ENCODE results near the gene MRM2. TPM values are rescaled to one million over a fixed set of nuclear protein-coding genes. Genes with fewer than 3 reads are reported as not detected.
A peak's percentile ranks its signal among the peaks of the same experiment; 100 is the strongest.

Gene MRM2
- polyA plus RNA-seq, 3 donors: 36.9 to 41.3 (median 40.2) TPM

GRCh38 chr7:2249744-2250323, 7.8 kb upstream of the MRM2 start:
- no peak for DNase-seq (ENCODE audit: low read depth in 3 of 3, low spot score in 2 of 3)

- DNase-seq (ENCODE audit: low read depth in 3 of 3, low spot score in 2 of 3): no peak
Observed at GRCh38 chr7:2248984-2249694, 7.1 kb upstream of the MRM2 start.

GRCh38 chr7:2247141-2247995, 5.4 kb upstream of the MRM2 start:
- DNase-seq (ENCODE audit: low read depth in 3 of 3, low spot score in 2 of 3): no peak

GRCh38 chr7:2245883-2246675, 4.1 kb upstream of the MRM2 start:
- DNase-seq (ENCODE audit: low read depth in 3 of 3, low spot score in 2 of 3): no peak

GRCh38 chr7:2244404-2244995, 2.5 kb upstream of the MRM2 start:
- no peak for DNase-seq (ENCODE audit: low read depth in 3 of 3, low spot score in 2 of 3)

GRCh38 chr7:2243458-2243857, 1.5 kb upstream of the MRM2 start:
- no peak for DNase-seq (ENCODE audit: low read depth in 3 of 3, low spot score in 2 of 3)

- no peak for DNase-seq (ENCODE audit: low read depth in 3 of 3, low spot score in 2 of 3)
Observed at GRCh38 chr7:2242541-2243429, 780 bp upstream of the MRM2 start.

GRCh38 chr7:2239242-2239641, 2.8 kb downstream of the MRM2 start:
- no peak for DNase-seq (ENCODE audit: low read depth in 3 of 3, low spot score in 2 of 3)

GRCh38 chr7:2237109-2237602, 4.8 kb downstream of the MRM2 start:
- DNase-seq (ENCODE audit: low read depth in 3 of 3, low spot score in 2 of 3): no peak

- no peak for DNase-seq (ENCODE audit: low read depth in 3 of 3, low spot score in 2 of 3)
Observed at GRCh38 chr7:2233926-2234325, 8.1 kb downstream of the MRM2 start.

- peak; percentile 57 to 85 (median 79) for DNase-seq (ENCODE audit: low read depth in 3 of 3, low spot score in 2 of 3)
Observed at GRCh38 chr7:2232766-2233520, 9.1 kb downstream of the MRM2 start, which contains the start of gene MAD1L1. Gene MAD1L1, minus strand, starts transcription at chr7:2232945. Its CDS starts 2,812 bp downstream, at chr7:2230133.

GRCh38 chr7:2231992-2232765, 9.8 kb downstream of the MRM2 start:
- DNase-seq (ENCODE audit: low read depth in 3 of 3, low spot score in 2 of 3): no peak

GRCh38 chr7:2230882-2231281, 11.1 kb downstream of the MRM2 start:
- DNase-seq (ENCODE audit: low read depth in 3 of 3, low spot score in 2 of 3): no peak

- no peak for DNase-seq (ENCODE audit: low read depth in 3 of 3, low spot score in 2 of 3)
Observed at GRCh38 chr7:2230226-2230625, 11.8 kb downstream of the MRM2 start.

- no peak for DNase-seq (ENCODE audit: low read depth in 3 of 3, low spot score in 2 of 3)
Observed at GRCh38 chr7:2229467-2229866, 12.5 kb downstream of the MRM2 start.

- no peak for DNase-seq (ENCODE audit: low read depth in 3 of 3, low spot score in 2 of 3)
Observed at GRCh38 chr7:2228921-2229320, 13.1 kb downstream of the MRM2 start.

- DNase-seq (ENCODE audit: low read depth in 3 of 3, low spot score in 2 of 3): no peak
Observed at GRCh38 chr7:2227699-2228098, 14.3 kb downstream of the MRM2 start.

GRCh38 chr7:2225830-2226229, 16.2 kb downstream of the MRM2 start:
- no peak for DNase-seq (ENCODE audit: low read depth in 3 of 3, low spot score in 2 of 3)

Measured in right renal cortex interstitium (tissue), 3 donors.